Hindlimb muscle (tissue), 1 donor: ENCODE measurements around the gene JAG1. TPM values are rescaled to one million over a fixed set of nuclear protein-coding genes. Genes with fewer than 3 reads are reported as not detected.
"Not testable (repeated sequence)": the region's sequence is repeated elsewhere in the genome, so short reads cannot be mapped to it uniquely, and the experiment has no call there.

Experiments
- DNase-seq: peaks from one replicate; pipeline ENCODE4 v3.0.0-alpha.2; 2013
- polyA plus RNA-seq: library from polyadenylated mRNA; unstranded; fragments of 120-200 nt; gene quantifications from one replicate; pipeline ENCODE4 v1.2.1, GENCODE V29; 2013; ENCODE audit not compliant: insufficient read length

The JAG1 gene
- polyA plus RNA-seq, 1 donor, result 28.6 TPM

- DNase-seq, result peak; percentile 76
Measured at GRCh38 chr20:10609276-10609675, 64.5 kb downstream of the JAG1 start.

GRCh38 chr20:10605547-10606195 lies 68.1 kb downstream of the JAG1 start:
- no peak for DNase-seq

- DNase-seq, result no peak
Measured at GRCh38 chr20:10604865-10605440, 68.8 kb downstream of the JAG1 start.

GRCh38 chr20:10603971-10604864 lies 69.6 kb downstream of the JAG1 start:
- no peak for DNase-seq

- no peak for DNase-seq
Measured at GRCh38 chr20:10603378-10603777, 70.4 kb downstream of the JAG1 start.

GRCh38 chr20:10602221-10602871 lies 71.5 kb downstream of the JAG1 start:
- DNase-seq, result no peak

GRCh38 chr20:10597637-10598036 lies 76.2 kb downstream of the JAG1 start:
- DNase-seq, result no peak

- no peak for DNase-seq
Measured at GRCh38 chr20:10596710-10597121, 77.1 kb downstream of the JAG1 start.

GRCh38 chr20:10595985-10596384 lies 77.8 kb downstream of the JAG1 start:
- no peak for DNase-seq

- no peak for DNase-seq
Measured at GRCh38 chr20:10595266-10595665, 78.5 kb downstream of the JAG1 start.

GRCh38 chr20:10594296-10594868 lies 79.4 kb downstream of the JAG1 start:
- DNase-seq, result no peak

- DNase-seq, result no peak
Measured at GRCh38 chr20:10591946-10592521, 81.8 kb downstream of the JAG1 start.

GRCh38 chr20:10590950-10591671 lies 82.7 kb downstream of the JAG1 start:
- DNase-seq, result no peak

GRCh38 chr20:10590446-10590845 lies 83.4 kb downstream of the JAG1 start:
- DNase-seq, result not testable (repeated sequence)

Other genes starting within 250 kb of the JAG1 start
- 17.2 TPM for gene MKKS, start 239.8 kb downstream of the JAG1 start, polyA plus RNA-seq
- 4.9 TPM for gene SLX4IP, start 238.7 kb downstream of the JAG1 start, polyA plus RNA-seq